HepG2 (cell line): ENCODE data around the gene SEMA7A. TPM values are rescaled to one million over a fixed set of nuclear protein-coding genes. Genes with fewer than 3 reads are reported as not detected.
A peak's percentile ranks its signal among the peaks of the same experiment; 100 is the strongest.

ENCODE experiments used
- AKNA ChIP-seq: sonication (generic); formaldehyde crosslinking; IDR thresholded peaks from 2 replicates; pipeline ENCODE4 v1.4.0; 2020; ENCODE audit warnings: missing genetic modification reagents, borderline replicate concordance
- DNMT3B ChIP-seq: conservative IDR thresholded peaks from 2 replicates; pipeline ENCODE4 v1.6.1; 2016; ENCODE audit warnings: missing biosample characterization, control low read depth
- HDAC2 ChIP-seq: sonication (generic); formaldehyde crosslinking; IDR thresholded peaks from 2 replicates; pipeline ENCODE4 v1.4.0; 2020; ENCODE audit warnings: missing genetic modification reagents
- HOXA7 ChIP-seq: sonication (generic); formaldehyde crosslinking; IDR thresholded peaks from 2 replicates; pipeline ENCODE4 v1.8.1; 2022; ENCODE audit warnings: mild to moderate bottlenecking, missing genetic modification reagents, moderate library complexity
- KDM5A ChIP-seq: fragments of 200-600 bp; sonication (generic); IDR thresholded peaks from 2 replicates; pipeline ENCODE4 v1.7.0; 2018; ENCODE audit warnings: antibody characterized with exemption, mild to moderate bottlenecking, low read length, borderline replicate concordance
- MBNL3 ChIP-seq: fragments of 250-450 bp; sonication (Bioruptor Pico); conservative IDR thresholded peaks from 2 replicates; pipeline ENCODE4 v1.8.0; 2022; ENCODE audit warnings: mild to moderate bottlenecking, inconsistent platforms
- MNT ChIP-seq: fragments of 450-650 bp; IDR thresholded peaks from 2 replicates; pipeline ENCODE4 v1.6.1; 2016
- NR0B2 ChIP-seq: sonication (generic); formaldehyde crosslinking; IDR thresholded peaks from 2 replicates; pipeline ENCODE4 v1.4.0; 2020; ENCODE audit warnings: mild to moderate bottlenecking, missing genetic modification reagents
- NR2F6 ChIP-seq, 2 experiments: IDR thresholded peaks; 2 replicates each; pipeline ENCODE4 v1.6.1; 2016; ENCODE audit warnings: antibody characterized with exemption in 1 of 2, mild to moderate bottlenecking in 1 of 2
- SNRNP70 ChIP-seq: fragments of 200-400 bp; formaldehyde crosslinking; IDR thresholded peaks from 2 replicates; pipeline ENCODE4 v1.6.1; 2017; ENCODE audit warnings: mild to moderate bottlenecking, low read depth, low read length, moderate library complexity
- SRF ChIP-seq: IDR thresholded peaks from 2 replicates; pipeline ENCODE4 v1.6.1; 2011; ENCODE audit warnings: mild to moderate bottlenecking, low read depth, low read length, moderate library complexity
- ZFY ChIP-seq: sonication (generic); formaldehyde crosslinking; IDR thresholded peaks from 2 replicates; pipeline ENCODE4 v1.4.0; 2020; ENCODE audit warnings: missing genetic modification reagents
- ZKSCAN5 ChIP-seq: sonication (generic); formaldehyde crosslinking; IDR thresholded peaks from 2 replicates; pipeline ENCODE4 v1.5.1; 2020; ENCODE audit warnings: mild to moderate bottlenecking, missing genetic modification reagents
- ZMYM3 ChIP-seq: sonication (generic); formaldehyde crosslinking; IDR thresholded peaks from 2 replicates; pipeline ENCODE4 v1.5.1; 2020; ENCODE audit warnings: mild to moderate bottlenecking, missing genetic modification reagents
- ZNF207 ChIP-seq: fragments of 450-650 bp; IDR thresholded peaks from 2 replicates; pipeline ENCODE4 v1.6.1; 2016; ENCODE audit warnings: antibody characterized with exemption, borderline replicate concordance
- ZNF460 ChIP-seq: sonication (generic); formaldehyde crosslinking; IDR thresholded peaks from 2 replicates; pipeline ENCODE4 v1.5.1; 2020; ENCODE audit warnings: missing genetic modification reagents, mild to moderate bottlenecking, borderline replicate concordance
- ZNF503 ChIP-seq: sonication (generic); formaldehyde crosslinking; IDR thresholded peaks from 2 replicates; pipeline ENCODE4 v1.4.0; 2020; ENCODE audit warnings: missing genetic modification reagents
- ZUFSP ChIP-seq: sonication (generic); formaldehyde crosslinking; IDR thresholded peaks from 2 replicates; pipeline ENCODE4 v1.9.0; 2021; ENCODE audit warnings: missing genetic modification reagents, mild to moderate bottlenecking, borderline replicate concordance
- polyA plus RNA-seq, 8 experiments: library from polyadenylated mRNA; depleted of rRNA in 3 of 8; stranded (reverse) in 7 of 8; unstranded in 1 of 8; fragments of >200 nt; fragmentation: Illumina TruSeq in 4 of 8; extraction: Trizol in 4 of 8; gene quantifications; 2 replicates each; pipeline versions ENCODE4 v1.2.1 to v1.2.3, GENCODE V29; 2011 to 2016; ENCODE audit warnings: low read depth in 4 of 8, missing spikeins in 1 of 8, mixed read lengths in 1 of 8; ENCODE audit not compliant: insufficient read depth in 1 of 8
- total RNA-seq, 5 experiments: library from RNA; depleted of rRNA; stranded (reverse); fragments of >200 nt; fragmentation: Illumina TruSeq; extraction: Trizol; gene quantifications; 2 replicates each; pipeline ENCODE4 v1.2.3, GENCODE V29; 2016; ENCODE audit warnings: low read depth in 1 of 5

SEMA7A gene
- total and polyA plus RNA-seq, 2 of the 13 experiments (the other 11 are each of a cell fraction or from before 2014, with no cell fraction given): 9.0 to 15.8 TPM

- TF ChIP-seq ZNF503 (CRISPR knock-in tag): no peak
- TF ChIP-seq AKNA (CRISPR knock-in tag): no peak
- TF ChIP-seq DNMT3B: no peak
- TF ChIP-seq NR2F6 (IDR thresholded peaks at IDR 0.05): 0 out of 2 replicates have a peak, but pooled peaks have one; percentile 36
- peak; percentile 57; the same call in 1 of the 2 replicates for TF ChIP-seq NR2F6 (CRISPR knock-in tag; IDR thresholded peaks at IDR 0.05)
- no peak for TF ChIP-seq ZUFSP (CRISPR knock-in tag)
- TF ChIP-seq MNT: no peak
- TF ChIP-seq ZMYM3 (CRISPR knock-in tag): peak; percentile 98
- TF ChIP-seq ZFY: no peak
- TF ChIP-seq HDAC2 (CRISPR knock-in tag): 0 out of 2 replicates have a peak, but pooled peaks have one; percentile 37
- TF ChIP-seq SNRNP70: no peak
- no peak for TF ChIP-seq KDM5A
- TF ChIP-seq ZKSCAN5: 0 out of 2 replicates have a peak, but pooled peaks have one; percentile 35
- TF ChIP-seq ZNF460 (CRISPR knock-in tag): no peak
- TF ChIP-seq SRF: no peak
- no peak for TF ChIP-seq NR0B2 (CRISPR knock-in tag)
- TF ChIP-seq MBNL3 (CRISPR knock-in tag): no peak
- no peak for TF ChIP-seq ZNF207
- no peak for TF ChIP-seq HOXA7 (CRISPR knock-in tag)
Measured at GRCh38 chr15:74427607-74428441, 5.9 kb downstream of the SEMA7A start (continued).
